Fibroblast of mammary gland (primary cell): ENCODE data around the gene KDM6A.
A peak's percentile ranks its signal among the peaks of the same experiment; 100 is the strongest.
"Not testable (repeated sequence)": the region's sequence is repeated elsewhere in the genome, so short reads cannot be mapped to it uniquely, and the experiment has no call there.

Experiments
- DNase-seq: peaks from one replicate; pipeline ENCODE4 v3.0.0-alpha.2; 2010; ENCODE audit warnings: low read depth
- H3K4me3 ChIP-seq: 2 replicates; pipeline ENCODE4 v1.5.1; 2011; ENCODE audit warnings: low read depth, mild to moderate bottlenecking, low read length, moderate library complexity; ENCODE audit not compliant: control insufficient read depth
- CTCF ChIP-seq: conservative IDR thresholded peaks from 2 replicates; pipeline ENCODE4 v1.5.1; 2011; ENCODE audit warnings: low read depth, low read length, inconsistent platforms; ENCODE audit not compliant: control insufficient read depth, insufficient read depth

The KDM6A gene

GRCh38 chrX:44844204-44844603, 28.8 kb upstream of the KDM6A start:
- H3K4me3 ChIP-seq: no peak overlapping the region
- no peak for DNase-seq
- TF ChIP-seq CTCF: no peak

GRCh38 chrX:44850891-44851290, 22.1 kb upstream of the KDM6A start:
- DNase-seq, H3K4me3 ChIP-seq: not testable (repeated sequence)

- TF ChIP-seq CTCF: no peak
- DNase-seq: peak; percentile 46
- peak overlapping the region; percentile 45 for H3K4me3 ChIP-seq
These were observed 1.8 kb upstream of the KDM6A start for GRCh38 chrX:44871114-44871645.

GRCh38 chrX:44871931-44872820, 812 bp upstream of the KDM6A start:
- H3K4me3 ChIP-seq: peak overlapping the region; percentile 45
- no peak for TF ChIP-seq CTCF
- peak; percentile 22 for DNase-seq

GRCh38 chrX:44873415-44874276, 658 bp downstream of the KDM6A start:
- TF ChIP-seq CTCF: no peak
- peak overlapping the region; percentile 88 for H3K4me3 ChIP-seq
- peak; percentile 39 for DNase-seq

GRCh38 chrX:44874420-44875184, 1.6 kb downstream of the KDM6A start:
- peak overlapping the region; percentile 88 for H3K4me3 ChIP-seq
- no peak for TF ChIP-seq CTCF
- DNase-seq: peak; percentile 63
